Activated T-cell treated with anti-CD3 and anti-CD28 coated beads for 4 hours (primary cell): ENCODE measurements around the gene TRABD2B.

Experiments
- DNase-seq: peaks from one replicate; pipeline ENCODE4 v3.0.0-alpha.2; 2020

The TRABD2B gene

GRCh38 chr1:47903723-47904122, 93.5 kb downstream of the TRABD2B start:
- DNase-seq = no peak

DNA sequence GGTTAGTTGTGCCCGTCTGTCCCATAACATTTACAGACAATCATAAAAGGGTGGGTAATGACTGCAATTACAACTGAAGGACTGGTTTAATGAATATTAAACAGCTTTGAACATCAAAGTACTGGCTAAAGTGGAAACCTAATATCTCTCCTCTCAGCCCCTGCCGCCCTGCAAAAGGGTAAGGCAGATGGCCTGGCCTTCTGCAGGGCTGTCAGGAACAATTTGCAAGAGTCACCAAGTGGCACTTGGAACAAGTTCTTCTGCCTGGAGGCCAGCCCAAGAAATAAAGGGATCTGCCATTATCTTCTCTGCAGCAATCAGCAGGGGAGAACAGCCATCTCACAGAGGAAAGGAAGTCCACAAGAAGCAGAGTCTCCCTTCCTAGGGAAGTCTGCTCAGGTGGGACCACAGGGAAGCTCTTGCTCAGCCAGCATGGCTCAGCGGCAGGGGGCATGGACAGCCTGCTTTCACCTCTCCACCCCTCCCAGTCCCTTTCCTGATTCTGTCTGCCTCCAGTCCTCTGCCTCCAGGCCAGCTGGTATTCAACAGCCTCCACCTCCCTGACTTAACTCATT, 96.1 kb downstream of the TRABD2B start:
- DNase-seq = no peak

DNA sequence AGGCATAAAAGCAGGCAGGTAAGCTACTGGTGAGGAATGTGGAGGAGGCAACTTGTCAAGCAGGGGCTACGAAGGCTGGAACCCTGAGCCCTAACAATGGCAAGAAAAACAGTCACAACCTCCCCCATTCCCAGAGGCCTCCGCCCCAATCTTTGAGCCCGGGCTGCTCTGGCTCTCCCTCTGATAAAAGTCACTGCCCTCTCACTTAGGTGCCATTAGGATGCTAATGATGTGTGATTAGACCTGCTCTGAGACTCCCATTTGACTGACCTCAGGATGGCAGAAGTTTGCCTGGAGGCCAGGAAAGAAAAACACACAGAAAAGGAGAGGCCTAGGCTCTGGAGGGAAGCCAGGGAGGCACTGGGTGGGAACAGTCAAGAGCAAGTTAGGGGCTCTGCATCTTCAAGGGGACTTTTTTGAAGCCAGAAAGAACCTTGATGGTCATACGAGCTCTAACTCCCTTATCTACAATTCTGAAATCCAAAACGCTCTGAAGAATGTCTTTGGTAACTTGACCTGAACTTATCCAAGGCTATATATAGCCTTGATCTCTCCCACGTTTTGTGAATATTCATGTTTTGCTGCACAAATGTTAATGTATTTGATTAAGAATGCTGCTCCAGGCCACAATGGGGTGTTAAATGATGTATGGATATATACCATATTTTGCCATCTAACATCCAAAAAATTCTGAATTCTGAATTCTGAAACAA, 98.9 kb downstream of the TRABD2B start:
- DNase-seq = no peak

DNA sequence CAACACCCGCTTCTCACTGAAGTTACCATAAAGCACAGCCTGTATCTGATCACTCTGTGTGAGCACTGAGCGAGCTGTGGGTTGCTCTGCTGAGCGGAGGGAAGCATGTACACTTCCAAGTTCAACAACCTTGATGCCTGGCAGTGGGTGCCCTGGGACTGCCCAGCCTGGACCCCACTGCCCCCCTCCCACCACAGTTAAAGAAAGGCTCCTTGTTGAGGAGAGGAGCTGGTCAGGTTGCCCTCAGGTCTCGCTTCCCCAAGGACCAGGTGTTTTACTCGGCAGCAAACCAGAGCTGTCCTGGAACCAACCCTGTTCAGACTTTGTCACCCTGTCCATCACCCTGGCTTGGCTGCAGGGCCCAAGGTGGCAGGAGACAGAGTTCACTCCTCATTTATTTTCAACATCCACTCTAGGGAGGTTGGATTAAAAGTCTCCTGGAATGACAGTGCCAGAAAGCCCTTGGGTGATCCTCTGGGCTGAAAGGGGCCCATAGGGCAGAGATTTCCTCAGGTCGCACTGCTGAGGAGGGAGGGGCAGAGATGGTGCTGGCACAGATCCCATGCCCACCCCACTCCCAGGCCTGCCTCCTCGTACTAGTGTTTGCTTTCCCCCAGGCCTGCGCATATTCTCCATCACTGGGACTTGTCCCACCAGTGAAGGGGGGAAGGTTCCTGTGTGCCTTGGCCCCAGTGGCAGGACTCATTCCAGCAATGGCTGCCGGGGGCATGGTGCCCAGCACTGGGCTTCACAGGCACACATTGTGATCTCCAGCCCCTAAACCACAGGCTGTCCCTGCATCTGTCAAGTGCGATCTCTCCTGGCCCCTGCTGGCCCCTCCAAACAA, 101.7 kb downstream of the TRABD2B start:
- DNase-seq = no peak

- no peak for DNase-seq
Observed at GRCh38 chr1:47894410-47895278, 102.5 kb downstream of the TRABD2B start.

GRCh38 chr1:47893412-47893811, 103.8 kb downstream of the TRABD2B start:
- no peak for DNase-seq

DNA sequence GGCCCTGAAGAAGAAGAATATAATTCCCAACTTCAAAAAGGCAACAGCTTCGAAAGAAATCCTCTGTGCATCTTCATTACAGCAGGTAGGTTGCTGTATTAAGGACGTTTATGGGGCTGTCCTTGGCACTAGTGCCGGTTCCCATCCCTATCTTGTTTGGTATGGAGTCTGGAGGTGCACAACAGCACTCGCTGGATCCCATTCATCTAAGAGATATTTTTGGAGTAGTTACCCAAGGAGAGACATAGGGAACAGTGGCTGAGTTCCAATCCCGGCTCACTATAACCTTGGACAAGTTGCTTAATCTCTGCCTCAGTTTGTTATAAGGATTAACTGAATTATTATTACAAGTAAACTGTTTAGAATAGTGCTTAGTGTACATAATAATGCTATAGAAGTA, 106.4 kb downstream of the TRABD2B start:
- DNase-seq = no peak

- DNase-seq = no peak
Observed at GRCh38 chr1:47888294-47888629, 108.9 kb downstream of the TRABD2B start.

- no peak for DNase-seq
Observed at GRCh38 chr1:47887475-47888293, 109.5 kb downstream of the TRABD2B start.

- no peak for DNase-seq
Observed at GRCh38 chr1:47887060-47887459, 110.1 kb downstream of the TRABD2B start.

- no peak for DNase-seq
Observed at GRCh38 chr1:47886141-47886540, 111.0 kb downstream of the TRABD2B start.

DNA sequence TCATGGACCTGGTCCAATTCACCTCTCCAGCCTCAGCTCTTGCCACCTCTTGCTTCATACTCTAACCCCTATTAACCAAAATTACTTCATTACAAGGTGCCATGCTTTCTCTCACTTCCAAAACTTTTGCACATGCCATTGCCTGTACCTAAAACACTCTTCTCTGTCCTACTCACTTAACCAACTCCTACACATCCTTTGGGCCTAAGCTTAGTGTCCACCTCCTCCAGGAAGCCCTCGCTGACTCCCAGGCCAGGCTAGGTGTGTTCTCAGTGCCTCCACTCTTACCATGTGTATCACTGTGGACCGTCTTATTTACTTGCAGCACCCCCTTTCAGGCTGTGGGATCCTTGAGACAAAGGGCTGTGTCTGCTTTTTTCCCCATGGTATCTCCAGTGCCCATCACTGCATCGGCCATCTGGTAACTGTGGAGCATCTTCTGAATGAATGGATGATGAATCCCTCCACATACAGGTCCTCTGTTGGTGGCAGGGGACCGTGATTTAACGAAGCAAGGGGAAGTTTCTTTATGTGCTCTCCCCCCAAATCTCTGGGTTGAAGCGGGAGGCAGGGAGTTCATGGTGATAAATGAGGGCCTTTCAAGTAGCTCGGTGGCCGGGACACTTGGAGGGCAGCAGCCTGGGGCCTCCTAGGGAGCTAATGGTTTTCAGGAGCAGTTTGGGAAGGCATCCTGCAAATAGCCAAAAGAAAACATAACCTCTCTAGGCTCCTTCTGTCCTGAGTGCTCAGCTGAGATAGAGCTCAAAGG, 111.9 kb downstream of the TRABD2B start:
- no peak for DNase-seq

DNA sequence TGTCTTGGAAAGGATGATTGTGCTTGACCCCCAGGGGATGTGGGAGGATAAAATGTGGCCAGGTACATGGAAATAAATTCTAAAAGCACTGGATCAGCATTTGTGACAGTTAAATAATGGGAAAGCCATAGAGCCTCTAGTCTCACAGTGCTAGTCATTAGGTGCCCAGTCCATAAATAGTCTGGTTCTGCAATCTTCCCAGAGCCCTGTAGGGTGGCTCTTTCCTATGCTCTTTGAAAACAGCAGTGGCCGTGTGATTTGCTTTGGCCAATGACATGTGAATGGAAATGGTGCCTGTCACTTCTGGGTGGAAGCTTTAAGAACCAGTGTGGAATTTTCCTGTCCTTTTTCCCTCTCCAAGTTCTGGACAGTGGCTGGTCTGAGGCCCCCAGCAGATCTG, 113.2 kb downstream of the TRABD2B start:
- DNase-seq = no peak

- DNase-seq = no peak
Observed at GRCh38 chr1:47881505-47882442, 115.4 kb downstream of the TRABD2B start.

DNA sequence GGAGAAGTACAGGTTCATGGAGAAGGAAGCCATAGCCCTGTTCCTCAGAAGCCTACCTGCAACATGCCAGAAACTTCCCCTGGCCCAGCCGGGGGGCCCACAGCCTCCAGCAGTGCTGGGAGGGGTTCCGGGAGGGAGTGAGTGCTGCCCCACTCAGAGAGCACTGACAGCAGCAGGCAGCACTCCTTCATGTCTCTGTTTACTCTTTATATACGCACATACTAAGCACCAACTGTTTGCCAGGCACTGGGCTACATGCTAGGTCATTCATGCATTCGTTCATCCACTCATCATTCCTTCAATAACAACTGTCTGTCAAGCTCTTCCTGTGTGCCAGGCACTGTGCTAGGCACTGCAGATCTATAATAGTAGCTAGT, 120.6 kb downstream of the TRABD2B start:
- no peak for DNase-seq

GRCh38 chr1:47875831-47876586, 121.2 kb downstream of the TRABD2B start:
- no peak for DNase-seq

GRCh38 chr1:47875036-47875435, 122.1 kb downstream of the TRABD2B start:
- DNase-seq = no peak

- no peak for DNase-seq
Observed at GRCh38 chr1:47873337-47873736, 123.8 kb downstream of the TRABD2B start.

DNA sequence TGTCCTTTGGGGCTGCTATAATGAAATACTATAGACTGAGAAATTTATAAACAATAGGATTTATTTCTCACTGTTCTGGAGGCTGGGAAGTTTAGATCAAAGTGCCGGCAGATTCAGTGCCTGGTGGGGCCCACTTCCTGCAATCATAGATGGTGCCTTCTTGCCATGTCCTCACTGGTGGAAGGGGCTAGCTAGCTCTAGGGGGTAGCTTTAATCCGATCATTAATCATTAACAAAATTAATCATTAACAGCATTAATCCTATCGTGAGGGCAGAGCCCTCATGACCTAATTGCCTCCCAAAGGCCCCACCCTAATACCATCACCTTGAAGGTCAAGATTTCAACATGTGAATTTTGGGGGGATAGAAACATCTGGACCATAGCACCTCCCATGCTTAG, 124.3 kb downstream of the TRABD2B start:
- no peak for DNase-seq
